IMR-90 (cell line): ENCODE measurements around the gene DGKD.

Experiments used
- CEBPB ChIP-seq: IDR thresholded peaks from 2 replicates; pipeline ENCODE4 v1.6.1; 2012; ENCODE audit warnings: low read depth, low read length, improper control_type of control experiment
- FOS ChIP-seq: fragments of 150-350 bp; IDR thresholded peaks from 2 replicates; pipeline ENCODE4 v1.6.1; 2016; ENCODE audit warnings: low read depth, low read length
- POLR2A ChIP-seq: IDR thresholded peaks from 2 replicates; pipeline ENCODE4 v1.6.1; 2012; ENCODE audit warnings: mild to moderate bottlenecking, low read depth, low read length
- RAD21 ChIP-seq: IDR thresholded peaks from 2 replicates; pipeline ENCODE4 v1.6.1; 2012; ENCODE audit warnings: low read length, improper control_type of control experiment
- RCOR1 ChIP-seq: IDR thresholded peaks from 2 replicates; pipeline ENCODE4 v1.6.1; 2012; ENCODE audit warnings: mild to moderate bottlenecking, low read length, improper control_type of control experiment; ENCODE audit not compliant: insufficient replicate concordance
- RFX5 ChIP-seq: IDR thresholded peaks from 2 replicates; pipeline ENCODE4 v1.8.0; 2012; ENCODE audit warnings: low read depth, mild to moderate bottlenecking, low read length, moderate library complexity
- TF ChIP-seq, protein P1 (sequence below): conservative IDR thresholded peaks from 2 replicates; pipeline ENCODE4 v1.5.1; 2012; ENCODE audit warnings: mild to moderate bottlenecking, low read depth, low read length, improper control_type of control experiment
- TF ChIP-seq, protein P2 (sequence below): fragments of 150-350 bp; IDR thresholded peaks from 2 replicates; pipeline ENCODE4 v1.6.1; 2017; ENCODE audit warnings: mild to moderate bottlenecking, antibody characterized with exemption, low read length, low read depth

DNA sequence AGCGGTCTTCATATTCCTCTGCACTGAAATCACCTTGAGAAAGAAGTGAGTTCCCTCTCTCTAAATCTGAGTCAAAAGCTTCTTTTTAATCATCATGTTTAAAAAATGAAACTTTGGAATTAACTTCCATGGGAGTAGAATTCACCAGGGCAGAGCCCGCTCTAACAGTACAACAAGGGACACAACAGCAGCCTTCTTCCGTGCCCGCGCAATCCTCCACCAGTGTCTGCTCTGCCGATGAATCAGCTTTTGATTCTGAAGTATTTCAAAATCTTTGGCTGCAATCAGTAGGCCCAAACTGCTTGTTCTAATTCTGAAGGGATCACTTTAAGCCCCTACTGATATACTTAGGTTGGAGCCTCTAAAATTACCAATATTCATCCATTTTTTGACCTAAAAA lies 135.4 kb downstream of the DGKD start:
- TF ChIP-seq FOS (no peak), POLR2A (no peak), RCOR1 (no peak), RAD21 (no peak), CEBPB (no peak), RFX5 (no peak)
- TF ChIP-seq, protein P1, sequence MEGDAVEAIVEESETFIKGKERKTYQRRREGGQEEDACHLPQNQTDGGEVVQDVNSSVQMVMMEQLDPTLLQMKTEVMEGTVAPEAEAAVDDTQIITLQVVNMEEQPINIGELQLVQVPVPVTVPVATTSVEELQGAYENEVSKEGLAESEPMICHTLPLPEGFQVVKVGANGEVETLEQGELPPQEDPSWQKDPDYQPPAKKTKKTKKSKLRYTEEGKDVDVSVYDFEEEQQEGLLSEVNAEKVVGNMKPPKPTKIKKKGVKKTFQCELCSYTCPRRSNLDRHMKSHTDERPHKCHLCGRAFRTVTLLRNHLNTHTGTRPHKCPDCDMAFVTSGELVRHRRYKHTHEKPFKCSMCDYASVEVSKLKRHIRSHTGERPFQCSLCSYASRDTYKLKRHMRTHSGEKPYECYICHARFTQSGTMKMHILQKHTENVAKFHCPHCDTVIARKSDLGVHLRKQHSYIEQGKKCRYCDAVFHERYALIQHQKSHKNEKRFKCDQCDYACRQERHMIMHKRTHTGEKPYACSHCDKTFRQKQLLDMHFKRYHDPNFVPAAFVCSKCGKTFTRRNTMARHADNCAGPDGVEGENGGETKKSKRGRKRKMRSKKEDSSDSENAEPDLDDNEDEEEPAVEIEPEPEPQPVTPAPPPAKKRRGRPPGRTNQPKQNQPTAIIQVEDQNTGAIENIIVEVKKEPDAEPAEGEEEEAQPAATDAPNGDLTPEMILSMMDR, result no peak
- TF ChIP-seq, protein P2, sequence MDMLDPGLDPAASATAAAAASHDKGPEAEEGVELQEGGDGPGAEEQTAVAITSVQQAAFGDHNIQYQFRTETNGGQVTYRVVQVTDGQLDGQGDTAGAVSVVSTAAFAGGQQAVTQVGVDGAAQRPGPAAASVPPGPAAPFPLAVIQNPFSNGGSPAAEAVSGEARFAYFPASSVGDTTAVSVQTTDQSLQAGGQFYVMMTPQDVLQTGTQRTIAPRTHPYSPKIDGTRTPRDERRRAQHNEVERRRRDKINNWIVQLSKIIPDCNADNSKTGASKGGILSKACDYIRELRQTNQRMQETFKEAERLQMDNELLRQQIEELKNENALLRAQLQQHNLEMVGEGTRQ, result no peak
